AG09319 (cell line): Measurements from ENCODE around the gene STAG1.
A peak's percentile ranks its signal among the peaks of the same experiment; 100 is the strongest.
"Not testable (repeated sequence)": the region's sequence is repeated elsewhere in the genome, so short reads cannot be mapped to it uniquely, and the experiment has no call there.

Source experiments
- DNase-seq: peaks from one replicate; pipeline ENCODE4 v3.0.0-alpha.2; 2010; ENCODE audit warnings: low read depth; ENCODE audit errors: extremely low read depth
- CTCF ChIP-seq: IDR thresholded peaks from 2 replicates; pipeline ENCODE4 v1.5.1; 2011; ENCODE audit warnings: low read depth, mild to moderate bottlenecking, inconsistent platforms, low read length, moderate library complexity

The STAG1 gene

GRCh38 chr3:136498919-136499447 lies 253.2 kb downstream of the STAG1 start:
- no peak for DNase-seq
- no peak for TF ChIP-seq CTCF

- no peak for TF ChIP-seq CTCF
Observed at GRCh38 chr3:136495213-136495612, 257.0 kb downstream of the STAG1 start.

GRCh38 chr3:136490646-136491405 lies 261.4 kb downstream of the STAG1 start:
- DNase-seq = no peak
- TF ChIP-seq CTCF = no peak

More at GRCh38 chr3:136495213-136495612, 257.0 kb downstream of the STAG1 start:
- no peak for DNase-seq

GRCh38 chr3:136485777-136486176 lies 266.4 kb downstream of the STAG1 start:
- DNase-seq = no peak
- TF ChIP-seq CTCF = no peak

GRCh38 chr3:136476280-136476679 lies 275.9 kb downstream of the STAG1 start:
- no peak for DNase-seq
- TF ChIP-seq CTCF = no peak

GRCh38 chr3:136474876-136475275 lies 277.3 kb downstream of the STAG1 start:
- DNase-seq = not testable (repeated sequence)

GRCh38 chr3:136473716-136474326 lies 278.4 kb downstream of the STAG1 start:
- no peak for TF ChIP-seq CTCF
- peak; percentile 72 for DNase-seq
